HG03442 (cell line): ENCODE results near the gene NT5C3B.

Experiments used
- ATAC-seq: cut with Tn5 transposase; IDR thresholded peaks from one replicate; pipeline ENCODE4 v1.9.1; 2021; ENCODE audit warnings: mild to moderate bottlenecking, moderate library complexity; ENCODE audit not compliant: unreplicated experiment

NT5C3B gene

DNA sequence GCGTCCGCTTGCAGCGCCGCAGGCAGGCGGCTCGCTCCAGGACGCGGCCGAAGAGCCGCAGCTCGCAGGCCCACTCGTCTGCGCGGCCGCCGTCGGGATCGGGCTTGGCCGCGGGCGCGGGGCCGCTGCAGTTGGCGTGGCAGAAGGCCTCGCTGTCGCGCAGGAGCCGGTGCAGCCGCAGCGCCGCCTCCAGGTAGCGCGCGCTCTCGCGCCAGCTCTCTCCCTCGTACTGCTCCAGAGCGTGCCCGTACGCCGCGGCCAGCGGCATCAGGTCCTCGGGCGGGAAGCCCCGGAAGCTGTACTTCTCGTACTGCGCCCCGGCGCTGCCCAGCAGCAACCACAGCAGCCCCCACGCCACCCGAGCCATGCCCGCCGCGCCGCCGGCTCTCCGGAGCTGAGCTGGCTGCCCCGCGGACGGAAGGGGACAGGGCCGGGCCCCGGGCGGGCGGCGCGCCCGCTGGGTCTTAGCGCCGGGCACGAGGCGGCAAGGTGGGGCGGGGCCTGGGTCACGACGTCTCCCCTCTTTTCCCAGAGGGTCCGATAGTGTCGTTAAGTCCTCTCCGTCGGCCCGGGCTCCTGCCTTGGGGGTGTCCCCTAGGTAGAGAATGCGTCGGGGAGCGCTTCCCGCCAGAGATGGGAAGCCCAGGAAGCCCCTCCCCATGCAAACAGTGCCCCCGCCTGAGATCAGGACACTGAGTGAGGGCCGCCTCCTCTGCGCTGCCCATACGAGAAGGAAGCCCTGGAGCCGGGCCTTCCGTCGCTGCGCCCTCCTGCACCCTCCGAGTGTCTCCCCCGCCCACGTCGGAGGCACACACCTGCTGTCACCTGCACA, 24.3 kb downstream of the NT5C3B start, which contains the start of gene P3H4:
TSS of gene P3H4 (minus strand) at position 401 of the 832 bp plus-strand sequence. CDS start at position 367, 34 bp downstream.
- ATAC-seq: peak; percentile 72

DNA sequence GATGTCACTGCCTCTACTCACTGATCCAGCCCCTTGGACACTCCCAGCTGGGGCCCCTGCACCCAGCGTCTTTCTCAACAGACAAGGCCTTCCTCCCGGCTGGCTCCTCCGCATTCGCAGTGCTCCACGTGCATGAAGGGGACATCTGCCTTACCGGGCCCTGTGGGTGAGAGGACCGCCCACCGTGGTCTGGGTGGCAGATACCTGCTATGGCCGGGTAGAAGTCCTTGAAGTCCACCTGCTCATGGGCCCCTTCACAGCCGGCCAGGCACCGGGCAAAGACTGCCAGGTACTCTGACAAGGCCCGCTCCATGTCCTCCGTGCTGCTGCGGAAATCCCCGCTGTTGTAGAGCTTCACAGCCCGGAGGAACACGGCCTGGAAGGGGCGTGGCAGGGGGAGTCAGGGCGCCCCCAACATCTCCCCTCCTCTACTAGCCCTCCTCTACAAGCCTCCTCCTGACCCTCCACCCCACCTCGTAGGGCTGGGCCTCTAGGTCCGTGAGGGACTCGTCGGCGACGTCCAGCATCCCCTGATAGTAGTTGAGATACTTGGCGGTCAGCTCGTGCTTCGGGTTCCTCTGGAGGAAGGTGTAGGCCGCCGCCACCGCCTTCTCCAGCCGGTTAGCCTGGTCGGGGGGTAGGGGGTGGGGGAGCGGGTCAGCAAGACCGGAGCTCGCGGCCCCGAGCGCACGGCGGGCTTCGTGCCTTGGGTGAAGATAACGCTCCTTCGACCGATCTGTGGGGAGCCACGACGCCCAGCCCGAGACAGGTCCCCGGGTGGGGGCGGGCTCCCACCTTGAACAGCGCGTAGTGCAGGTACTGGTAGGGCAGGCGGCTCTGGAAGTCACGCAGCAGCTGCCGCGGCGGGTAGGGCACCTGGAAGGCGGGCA, 25.1 kb downstream of the NT5C3B start:
- no peak for ATAC-seq

DNA sequence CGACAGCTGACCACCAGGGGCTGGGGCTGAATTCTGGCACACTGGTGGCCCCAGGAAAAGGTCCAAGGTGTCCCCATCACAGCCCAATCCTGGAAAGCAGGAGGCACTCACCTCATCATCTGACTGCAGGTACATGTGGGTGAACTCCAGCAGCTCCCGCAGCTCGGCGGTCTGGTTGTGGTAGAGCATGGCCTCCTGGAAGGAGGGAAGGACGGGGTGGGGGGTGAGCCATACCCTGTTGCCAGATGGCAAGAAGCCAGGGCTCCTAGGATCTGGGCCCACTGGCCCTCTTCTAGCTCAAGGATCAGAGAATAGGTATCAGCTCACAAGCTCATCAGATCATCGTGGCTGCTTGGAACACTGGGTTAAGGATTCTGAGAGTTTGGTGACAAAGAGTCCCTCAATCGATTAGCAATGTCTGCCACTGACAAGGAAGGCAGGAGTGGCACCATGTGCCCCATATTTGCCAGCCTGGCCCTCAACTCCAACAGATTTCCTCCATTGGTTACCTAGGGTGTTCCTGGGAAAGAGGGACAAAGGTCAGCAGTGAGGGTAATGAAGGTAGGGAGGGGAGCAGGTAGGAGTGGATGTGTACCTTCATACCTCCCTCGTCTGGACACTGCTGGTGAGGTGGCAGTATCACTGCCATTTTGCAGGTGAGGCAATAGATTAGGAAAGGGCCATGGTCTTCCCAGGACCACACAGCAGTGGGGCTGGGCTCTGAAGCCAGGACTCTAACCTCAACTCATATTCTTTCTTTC, 29.2 kb downstream of the NT5C3B start:
- ATAC-seq: no peak

DNA sequence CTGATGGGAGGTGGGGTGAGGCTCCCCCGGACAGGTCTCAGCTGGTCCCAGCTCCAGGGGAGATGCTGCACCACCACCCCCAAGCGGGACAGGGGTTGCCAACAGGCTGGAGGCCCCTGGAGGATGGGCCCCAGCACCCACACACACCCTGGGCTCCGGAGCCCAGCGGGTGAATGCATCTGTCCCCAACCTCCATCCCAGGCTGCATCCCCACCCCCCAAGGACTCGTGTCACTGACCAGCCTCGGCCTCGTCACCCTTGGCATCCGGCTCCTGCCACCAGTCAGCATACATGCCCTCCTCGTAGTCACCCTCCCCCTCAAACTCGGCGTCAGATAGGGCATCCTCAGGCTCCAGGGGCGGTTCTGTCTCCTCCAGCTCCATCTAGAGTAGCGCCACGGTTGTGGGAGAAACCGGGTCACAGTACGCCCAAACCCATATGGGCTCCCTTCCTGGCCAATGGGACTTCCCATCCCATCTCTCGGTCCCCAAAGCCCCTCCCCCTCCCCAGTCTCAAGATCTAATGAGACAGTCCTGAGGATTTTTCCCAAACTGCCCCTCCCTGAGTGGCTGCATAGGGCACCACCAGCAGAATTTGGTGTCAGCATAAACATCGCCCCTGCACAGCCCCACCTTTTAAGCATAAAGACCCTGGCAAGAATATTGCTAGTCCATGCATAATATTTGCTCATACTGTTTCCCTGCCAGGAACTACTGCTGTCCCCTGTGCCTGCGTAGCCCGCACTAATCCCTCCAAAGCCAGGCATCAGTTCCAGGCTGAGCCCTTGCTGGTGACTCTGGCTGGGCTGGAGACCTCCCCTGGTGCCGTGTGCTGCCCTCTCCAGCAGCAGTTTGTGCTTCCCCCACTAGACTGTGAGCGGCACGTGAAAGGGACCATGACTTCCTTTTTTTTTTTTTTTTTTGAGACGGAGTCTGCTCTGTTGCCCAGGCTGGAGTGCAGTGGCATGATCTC, 32.7 kb downstream of the NT5C3B start:
- ATAC-seq: no peak

DNA sequence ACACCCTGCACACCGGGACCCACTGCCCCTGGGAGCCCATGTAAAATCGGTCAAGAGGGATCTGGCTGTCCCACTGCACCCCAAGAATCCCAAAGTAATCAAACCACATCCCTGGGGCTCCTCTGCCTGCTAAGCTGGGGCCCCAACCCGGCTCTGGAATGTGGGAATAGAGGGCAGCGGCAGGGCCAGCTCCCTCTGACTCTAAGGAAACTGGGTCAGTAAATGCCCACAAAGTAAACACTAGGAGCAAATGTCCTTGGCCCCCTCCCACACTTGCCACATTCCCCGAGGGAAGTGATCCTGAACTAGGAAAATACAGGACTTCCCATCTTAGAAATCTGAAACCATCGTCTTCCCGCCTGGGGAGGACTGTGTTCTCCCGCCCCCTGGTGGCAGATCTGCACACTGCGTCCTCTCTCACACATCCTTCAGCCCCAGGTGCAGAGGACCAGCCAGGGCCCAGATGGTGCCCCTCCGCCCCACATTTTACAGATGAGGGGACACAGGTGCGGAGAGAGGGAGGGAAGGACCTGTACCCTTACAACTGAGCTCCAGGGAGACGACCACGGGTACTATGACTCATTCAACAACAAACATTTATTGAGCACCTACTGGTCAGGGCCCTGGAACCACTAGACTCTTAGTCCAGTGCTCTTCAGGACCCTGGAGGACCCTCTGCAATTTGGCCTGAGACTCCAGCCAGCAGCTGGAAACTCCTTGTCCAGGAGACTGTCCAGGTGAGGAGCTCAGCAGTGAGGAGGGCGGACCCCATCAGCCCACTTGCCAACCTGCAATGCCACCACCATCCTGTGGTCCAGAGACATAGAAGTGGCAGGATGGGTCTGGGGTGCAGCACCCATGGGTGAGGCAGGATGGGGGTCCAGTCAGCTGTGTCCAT, 34.4 kb downstream of the NT5C3B start:
- ATAC-seq: no peak

DNA sequence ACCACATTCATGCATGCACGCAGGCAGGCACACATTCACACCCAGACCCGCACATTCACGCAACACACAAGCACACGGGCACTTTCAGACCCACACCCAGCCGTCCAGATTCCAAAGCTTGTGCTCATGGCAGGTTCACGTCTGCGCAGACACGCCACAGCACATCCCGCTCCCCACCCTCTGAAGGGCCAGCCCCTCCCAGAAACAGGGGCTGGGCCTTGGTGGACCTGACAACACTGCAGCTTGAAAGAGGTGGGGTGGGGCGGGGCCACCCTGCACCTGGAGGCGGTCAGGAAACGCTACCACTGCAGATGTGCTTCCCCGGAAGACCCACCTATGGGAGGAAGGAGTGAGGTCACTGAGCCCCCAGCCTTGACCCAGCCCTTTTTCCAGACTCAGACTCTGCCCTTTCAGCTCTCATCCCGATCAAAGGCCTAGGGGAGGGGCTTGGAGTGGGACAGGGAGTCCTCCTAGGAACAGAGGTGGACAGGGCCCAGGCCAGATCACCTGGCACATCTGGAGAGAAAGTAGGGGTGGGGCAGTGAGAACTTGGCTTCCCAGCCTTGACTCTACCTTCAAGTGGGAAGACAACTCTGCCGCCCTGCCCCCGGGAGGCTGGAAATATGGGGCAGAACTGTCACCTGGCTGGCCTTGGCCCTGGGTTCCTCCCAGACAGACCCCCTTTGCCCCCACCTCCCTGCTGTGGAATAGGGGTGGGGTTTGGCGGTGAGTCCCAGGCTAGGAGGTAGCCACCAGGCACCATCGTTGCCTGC, 35.2 kb downstream of the NT5C3B start:
- no peak for ATAC-seq

DNA sequence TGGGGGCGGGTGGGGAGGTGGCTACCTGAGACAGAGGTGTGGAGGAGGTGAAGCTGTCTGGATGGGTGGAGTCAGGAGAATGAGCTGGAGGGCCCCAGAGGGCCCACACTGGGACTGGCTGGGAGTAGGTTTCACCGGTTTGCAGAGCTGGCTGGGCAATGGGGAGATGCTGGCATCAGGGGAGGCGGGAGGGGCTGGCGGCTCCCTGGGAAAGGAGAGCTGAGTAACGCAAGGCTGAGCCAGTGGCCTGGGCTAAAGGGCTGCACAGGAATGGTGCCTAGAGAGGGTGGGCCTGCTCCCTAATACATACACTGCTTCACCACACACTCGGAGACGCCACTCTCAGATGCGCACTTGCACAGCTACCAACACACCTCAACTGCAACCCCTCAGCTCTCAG, 36.7 kb downstream of the NT5C3B start:
- no peak for ATAC-seq

DNA sequence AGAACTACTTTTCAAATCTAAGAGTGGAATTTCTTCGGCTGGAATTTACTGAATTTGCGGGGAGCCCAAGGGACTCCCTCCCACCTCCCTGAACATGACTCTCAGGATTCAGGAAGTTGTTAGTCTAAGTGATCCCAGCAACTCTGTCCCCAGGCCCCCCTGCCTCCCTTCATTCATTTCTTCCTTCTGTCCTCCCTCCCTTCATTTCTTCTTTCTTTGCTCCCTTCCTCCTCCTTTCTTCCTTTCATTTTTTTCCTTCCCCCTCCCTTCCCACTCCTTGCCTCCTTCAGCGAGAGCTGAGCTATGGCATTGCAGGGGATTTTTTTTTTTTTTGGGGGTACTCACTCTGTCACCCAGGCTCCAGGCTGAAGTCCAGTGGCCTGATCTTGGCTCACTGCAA, 38.7 kb downstream of the NT5C3B start:
- no peak for ATAC-seq

DNA sequence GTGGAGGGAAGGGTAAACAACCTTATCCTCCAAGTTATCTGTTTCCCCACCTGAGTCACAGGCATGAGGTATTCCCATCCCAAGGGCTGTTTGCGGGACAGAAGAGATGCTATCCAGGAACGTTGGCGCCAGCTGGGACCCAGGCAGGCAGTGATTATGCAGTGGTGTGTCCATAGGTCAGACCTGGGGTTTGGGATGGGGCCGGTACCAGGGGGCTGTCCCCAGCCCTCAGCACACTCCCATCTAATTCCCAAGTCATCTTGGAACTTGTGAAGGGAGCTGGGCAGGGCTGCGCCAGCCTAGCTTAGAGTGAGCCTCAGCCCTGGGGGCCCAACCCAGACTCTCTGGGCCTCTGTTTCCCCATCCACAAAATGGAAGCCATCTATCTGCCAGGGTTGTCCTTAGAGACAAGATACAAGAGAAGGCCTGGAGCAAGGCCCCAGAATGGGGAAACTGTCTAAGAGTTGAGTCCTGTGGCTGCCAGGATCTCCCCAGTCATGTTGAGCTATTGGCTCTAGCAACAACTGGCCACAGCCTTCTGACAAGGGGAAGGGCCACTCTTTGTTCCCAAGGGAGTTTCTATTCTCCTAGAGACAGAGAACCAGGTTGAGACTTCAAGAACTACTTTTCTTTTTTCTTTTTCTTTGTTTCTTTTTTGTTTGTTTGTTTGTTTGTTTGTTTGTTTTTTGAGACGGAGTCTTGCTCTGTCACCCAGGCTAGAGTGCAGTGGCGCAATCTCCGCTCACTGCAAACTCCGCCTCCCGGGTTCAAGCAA, 39.7 kb downstream of the NT5C3B start:
- ATAC-seq: no peak

DNA sequence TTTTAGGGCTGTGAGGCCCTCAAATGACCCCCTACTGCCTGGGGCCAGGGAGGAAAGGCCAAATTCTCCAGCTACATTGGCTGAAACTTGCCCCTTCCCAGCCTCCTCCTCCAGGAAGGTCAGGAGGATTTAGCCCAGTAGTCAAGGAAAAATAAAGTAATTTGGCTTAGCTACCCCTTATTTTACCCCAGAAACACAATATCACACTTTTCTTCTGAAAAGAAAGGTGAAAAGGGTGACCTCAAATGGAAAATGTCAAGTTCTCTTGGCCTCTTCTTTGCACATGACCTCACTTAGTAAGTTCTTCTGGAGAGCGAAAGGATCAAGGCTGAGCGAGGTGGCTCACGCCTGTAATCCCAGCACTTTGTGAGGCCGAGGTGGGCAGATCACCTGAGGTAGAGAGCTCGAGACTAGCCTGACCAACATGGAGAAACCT, 41.5 kb downstream of the NT5C3B start:
- ATAC-seq: no peak

DNA sequence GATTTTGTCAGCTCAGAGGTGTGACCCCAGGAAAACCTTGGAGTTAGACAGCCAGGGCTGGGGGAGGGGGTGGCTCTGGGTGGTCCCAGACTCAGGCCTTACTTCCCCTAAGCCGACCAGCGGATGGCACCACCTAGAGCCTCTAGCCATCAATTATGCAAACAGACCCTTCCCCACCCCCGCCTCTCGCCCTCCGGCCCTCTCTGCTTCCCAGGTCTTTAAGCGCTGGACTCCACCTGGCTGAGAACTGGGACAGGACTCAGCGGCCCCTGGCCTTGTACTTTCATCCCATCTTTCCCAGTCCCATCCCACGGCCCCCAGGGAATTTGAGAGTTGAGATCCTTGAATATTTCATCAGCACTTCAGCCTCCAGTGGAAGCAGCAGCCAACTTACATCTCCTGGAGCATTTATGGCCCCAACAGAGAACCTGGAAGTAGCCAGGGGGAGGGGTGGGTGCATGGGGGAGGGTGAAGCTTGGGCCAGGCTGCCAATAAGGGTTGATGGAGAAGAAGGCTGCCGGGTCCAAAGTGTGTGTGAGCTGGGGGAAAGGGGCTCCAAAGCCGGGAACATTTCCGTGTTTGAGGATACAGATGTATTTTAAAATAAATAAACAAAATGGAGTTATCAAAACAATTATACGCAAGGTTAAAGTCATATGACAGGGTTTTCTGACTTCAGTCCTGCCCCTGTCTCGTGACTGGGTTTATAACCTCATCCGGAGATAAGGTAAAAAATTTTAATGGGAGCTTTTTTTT, 42.1 kb downstream of the NT5C3B start:
- ATAC-seq: no peak

DNA sequence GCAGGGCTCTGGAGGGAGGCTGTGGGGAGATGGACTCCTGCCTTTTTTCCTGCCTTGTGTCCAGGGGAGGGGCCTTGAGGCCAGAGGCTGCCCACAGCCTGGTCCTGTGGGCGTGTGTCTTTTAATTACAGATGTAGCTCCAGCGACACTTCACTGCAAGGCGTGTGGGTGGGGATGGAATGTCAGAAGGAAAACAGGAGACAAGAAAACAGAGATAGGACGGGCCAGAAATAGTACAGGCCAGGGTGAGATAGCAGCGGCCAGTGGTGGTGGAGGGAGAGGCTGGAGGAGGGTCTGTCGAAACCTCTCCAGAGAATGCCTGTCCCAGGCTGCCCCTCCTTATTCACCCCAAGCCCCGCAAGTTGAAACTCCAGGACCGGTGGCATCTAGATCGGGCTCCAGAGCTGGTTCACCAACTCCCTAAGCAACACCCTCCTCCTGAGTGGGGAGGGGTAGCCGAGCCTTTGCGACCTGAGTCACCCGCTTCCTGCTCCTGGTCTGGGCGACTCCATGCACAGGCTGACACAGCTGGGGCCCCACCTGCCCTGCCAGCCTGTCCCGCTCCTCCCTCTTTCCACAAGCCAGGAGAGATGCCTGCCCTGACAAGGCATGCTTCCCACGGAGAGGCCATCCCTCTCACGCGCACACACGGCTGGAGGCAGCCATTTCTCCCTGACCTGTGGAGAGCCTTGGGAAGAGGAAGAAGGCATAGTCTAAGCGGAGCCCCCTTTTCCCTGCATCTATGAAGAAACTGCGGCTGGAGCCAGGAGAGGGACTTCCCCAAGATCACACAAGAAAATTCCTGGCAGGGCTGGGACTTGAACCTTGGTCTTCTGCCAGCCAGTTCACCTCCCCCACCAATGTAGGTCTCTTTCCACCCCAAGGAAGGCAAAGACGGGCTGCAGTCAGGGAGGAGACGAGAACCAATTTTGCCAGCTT, 42.9 kb downstream of the NT5C3B start:
- ATAC-seq: no peak

DNA sequence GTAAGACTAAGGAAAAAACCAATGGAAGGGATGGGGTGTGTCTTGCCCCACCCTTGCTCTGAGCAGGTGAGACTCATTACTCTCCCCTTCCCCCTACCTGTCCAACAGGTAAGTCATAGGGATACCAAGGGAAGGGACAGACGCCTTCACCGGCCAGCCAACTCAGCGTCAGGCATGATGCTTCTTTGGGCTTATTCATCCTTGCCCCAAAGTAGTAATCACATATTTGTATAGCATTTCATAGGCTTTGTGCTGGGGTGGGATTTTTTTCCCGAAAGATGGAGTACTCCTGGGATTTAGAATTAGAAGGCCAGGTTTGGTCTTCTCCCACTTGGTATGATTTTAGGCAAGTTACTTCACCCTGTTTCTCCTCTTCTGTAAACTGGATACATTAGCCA, 49.0 kb downstream of the NT5C3B start:
- ATAC-seq: no peak

DNA sequence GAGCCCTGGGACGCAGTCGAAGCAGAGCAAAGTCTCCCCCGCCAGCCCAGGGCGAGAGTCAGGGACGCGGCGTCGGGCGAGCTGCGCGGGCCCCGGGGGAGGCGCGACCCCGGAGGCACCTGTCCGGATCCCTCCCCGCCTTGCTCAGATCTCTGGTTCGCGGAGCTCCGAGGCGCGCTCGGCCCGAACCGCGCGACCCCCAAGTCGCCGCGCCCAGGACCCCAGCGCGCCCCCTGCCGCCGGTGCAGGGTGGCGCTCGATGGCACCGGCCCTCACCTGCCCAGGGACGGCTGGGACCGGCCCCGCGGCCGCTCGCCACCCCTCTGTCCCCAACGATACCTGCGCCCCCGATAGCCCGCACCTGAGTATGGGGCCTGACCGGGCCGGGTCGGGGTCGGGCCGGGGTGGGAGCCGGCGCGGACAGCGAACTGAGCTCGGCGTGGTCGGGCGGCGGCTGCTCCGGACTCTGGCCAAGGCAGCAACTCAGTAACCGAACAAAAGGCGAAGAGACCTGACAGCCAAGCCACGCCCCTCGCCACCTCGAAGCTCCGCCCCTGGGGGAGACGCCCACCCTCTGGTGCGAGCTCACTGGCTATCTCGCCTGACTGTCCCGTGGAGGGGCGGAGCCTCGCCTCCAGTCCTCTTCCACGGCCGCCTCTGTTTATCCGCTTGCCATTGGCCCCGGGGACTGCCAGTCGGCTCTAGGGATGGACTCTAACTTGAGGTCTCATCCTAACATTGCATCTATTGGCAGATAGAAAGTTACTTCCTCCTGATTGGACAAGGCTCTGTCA, 49.6 kb downstream of the NT5C3B start, which contains the start of gene JUP:
TSS of gene JUP (minus strand) at position 485 of the 794 bp plus-strand sequence. CDS start 14,857 bp downstream, outside the sequence.
- ATAC-seq: peak; percentile 62

DNA sequence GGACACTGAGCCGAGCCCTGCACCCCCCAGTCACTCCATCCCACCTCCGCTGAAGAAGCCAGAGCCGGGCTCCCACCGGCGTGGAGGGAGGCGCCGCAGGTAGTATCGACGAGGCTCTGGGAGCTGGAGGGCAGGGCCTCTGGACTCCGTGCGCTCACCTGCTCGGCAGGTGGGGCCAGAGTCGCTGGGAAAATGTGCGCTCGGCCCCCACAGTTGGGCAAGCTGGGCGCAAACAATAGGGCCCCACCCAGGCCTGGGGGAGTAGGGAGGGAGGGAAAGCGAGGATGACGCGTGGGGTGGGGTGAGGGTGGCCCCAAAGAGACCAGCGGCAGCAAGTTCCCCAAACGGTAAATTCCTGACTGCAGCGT, 50.2 kb downstream of the NT5C3B start:
- ATAC-seq: no peak
